GM12891 (cell line): ENCODE measurements around the gene TRIO.
"Not testable (repeated sequence)": the region's sequence is repeated elsewhere in the genome, so short reads cannot be mapped to it uniquely, and the experiment has no call there.

ENCODE experiments used
- DNase-seq: peaks from one replicate; pipeline ENCODE4 v3.0.0; 2011; ENCODE audit warnings: low spot score; ENCODE audit not compliant: insufficient read length
- FAIRE-seq: peaks from 2 replicates; lab custom pipeline; 2011; peaks lifted over from hg19 to GRCh38; lab: Jason Lieb, UNC
- PAX5 ChIP-seq: IDR thresholded peaks from 2 replicates; pipeline ENCODE4 v1.6.1; 2011; ENCODE audit warnings: low read length, moderate library complexity, mild to moderate bottlenecking; ENCODE audit not compliant: insufficient read depth, severe bottlenecking
- POLR2A ChIP-seq: IDR thresholded peaks from 2 replicates; pipeline ENCODE4 v1.6.1; 2011; ENCODE audit warnings: low read depth, low read length, control low read depth
- POLR2AphosphoS5 ChIP-seq: IDR thresholded peaks from 2 replicates; pipeline ENCODE4 v1.6.1; 2011; ENCODE audit warnings: low read depth, low read length, control low read depth
- POU2F2 ChIP-seq: IDR thresholded peaks from 2 replicates; pipeline ENCODE4 v1.6.1; 2011; ENCODE audit warnings: low read depth, mild to moderate bottlenecking, control low read depth, low read length, moderate library complexity
- SPI1 ChIP-seq: IDR thresholded peaks from 2 replicates; pipeline ENCODE4 v1.6.1; 2011; ENCODE audit warnings: low read depth, low read length, control low read depth
- TAF1 ChIP-seq: IDR thresholded peaks from 2 replicates; pipeline ENCODE4 v1.6.1; 2011; ENCODE audit warnings: low read depth, low read length, control low read depth

TRIO gene

DNA sequence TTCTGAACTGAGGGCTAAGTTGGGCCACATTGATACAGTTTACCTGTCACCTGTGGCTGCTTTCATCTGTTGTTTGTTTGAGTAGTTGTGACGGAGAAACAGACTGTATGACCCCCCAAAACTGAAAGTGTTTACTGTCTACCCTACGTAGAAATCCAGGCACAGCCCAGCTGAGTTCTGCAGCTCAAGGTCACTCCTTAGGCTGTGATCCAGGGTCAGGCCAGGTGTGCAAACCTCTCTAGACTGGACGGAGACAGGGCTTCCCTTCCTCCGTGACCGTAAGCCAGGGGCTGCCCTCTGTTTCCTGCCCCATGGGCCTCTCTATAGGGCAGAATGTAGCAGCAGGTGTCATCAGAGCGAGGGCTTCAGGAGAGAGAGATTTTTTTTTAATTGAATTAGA, 230.5 kb downstream of the TRIO start:
- no peak for FAIRE-seq
- TF ChIP-seq POU2F2 (no peak), SPI1 (no peak), TAF1 (no peak), POLR2A (no peak), PAX5 (no peak), POLR2AphosphoS5 (no peak)
- no peak for DNase-seq

DNA sequence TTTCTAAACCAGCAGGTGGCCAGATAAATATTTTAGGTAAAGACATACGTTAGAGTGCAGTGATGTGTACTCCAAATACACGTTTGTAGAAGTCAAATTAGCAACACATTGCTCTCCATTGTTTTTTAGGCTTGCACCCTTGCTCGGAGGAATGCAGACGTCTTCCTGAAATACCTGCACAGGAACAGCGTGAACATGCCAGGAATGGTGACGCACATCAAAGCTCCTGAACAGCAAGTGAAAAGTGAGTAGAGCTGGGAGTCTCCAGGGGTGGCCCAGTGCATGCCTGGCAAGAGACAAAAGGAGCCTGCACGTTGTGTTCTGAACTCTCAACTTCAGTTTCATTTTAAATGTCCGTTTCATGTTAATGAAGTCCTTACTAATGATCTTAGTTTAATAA, 231.0 kb downstream of the TRIO start:
- TF ChIP-seq POLR2A (no peak), PAX5 (no peak), POLR2AphosphoS5 (no peak), SPI1 (no peak)
- FAIRE-seq (no peak), DNase-seq (no peak)

DNA sequence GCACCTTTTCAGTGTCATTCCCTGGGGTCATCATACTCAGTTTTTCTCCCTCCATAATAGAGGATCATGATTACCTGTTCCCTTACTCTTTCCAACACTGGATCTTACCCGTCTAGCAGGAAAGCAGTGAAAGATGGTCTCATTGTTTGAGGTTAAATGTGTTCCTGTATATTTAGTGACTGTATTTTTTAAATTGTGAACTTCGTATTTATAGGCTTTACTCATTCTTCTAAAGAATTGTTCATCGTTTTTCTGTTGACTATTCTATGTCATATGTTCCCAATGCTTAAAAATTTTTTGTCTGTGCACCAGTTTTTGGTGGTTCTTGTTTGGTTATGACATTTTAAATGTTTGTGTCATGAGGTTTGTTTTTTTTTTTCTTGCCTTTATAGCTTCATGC, 233.6 kb downstream of the TRIO start:
- TF ChIP-seq SPI1 (no peak), POLR2A (no peak), PAX5 (no peak), POLR2AphosphoS5 (no peak)
- no peak for DNase-seq
- FAIRE-seq: no peak

DNA sequence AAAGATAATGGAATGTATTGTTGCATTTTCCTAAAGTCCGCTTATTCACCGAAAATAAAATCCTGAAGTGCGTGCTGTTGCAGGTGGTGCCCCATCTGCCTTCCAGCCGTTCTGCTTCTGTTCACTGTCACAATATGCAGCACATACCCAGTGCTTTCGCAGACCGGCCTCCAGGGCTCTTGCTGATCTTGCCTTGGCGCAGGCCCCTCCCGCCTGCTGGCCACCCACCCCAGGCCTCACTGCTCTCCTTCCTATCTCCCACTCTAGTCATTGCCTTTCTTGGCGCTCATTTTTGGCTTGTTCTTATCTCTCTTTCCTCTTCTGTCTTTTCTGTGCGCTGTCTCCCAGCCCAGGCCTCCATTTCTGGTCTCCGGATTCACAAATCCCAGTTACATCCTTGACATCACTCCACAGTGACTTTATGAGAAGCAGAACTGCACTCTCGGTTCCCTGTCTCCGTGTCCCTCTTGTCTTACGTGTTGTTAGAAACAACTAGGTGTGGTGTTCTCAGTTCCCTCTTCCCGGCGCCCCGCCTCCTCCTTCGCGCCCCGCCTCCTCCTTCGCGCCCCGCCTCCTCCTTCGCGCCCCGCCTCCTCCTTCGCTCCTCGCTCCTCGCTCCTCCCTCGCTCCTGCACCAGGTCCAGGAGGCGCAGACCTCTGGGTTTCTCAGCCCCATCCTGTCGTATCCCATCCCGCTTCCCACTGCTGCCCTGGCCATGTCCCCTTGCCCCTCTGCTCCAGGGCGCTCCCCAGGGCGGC, 236.8 kb downstream of the TRIO start:
- no peak for FAIRE-seq
- DNase-seq: no peak
- TF ChIP-seq SPI1: peak; percentile 37
- no peak for TF ChIP-seq PAX5

DNA sequence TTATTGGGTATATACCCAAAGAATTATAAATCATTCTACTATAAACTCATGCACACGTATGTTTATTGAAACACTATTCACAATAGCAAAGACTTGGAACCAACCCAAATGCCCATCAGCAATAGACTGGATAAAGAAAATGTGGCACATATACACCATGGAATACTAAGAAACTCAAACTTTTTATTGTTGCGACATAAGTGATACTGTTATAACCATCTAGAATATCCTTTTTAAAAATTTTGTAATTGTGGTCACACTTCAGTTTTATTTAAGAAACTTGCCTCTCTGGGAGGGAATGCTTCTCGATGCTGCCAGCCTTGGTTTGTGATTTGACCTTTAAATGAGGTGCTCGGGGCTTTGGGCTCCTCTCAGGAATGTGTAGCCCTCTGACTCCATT, 237.6 kb downstream of the TRIO start:
- FAIRE-seq (no peak), DNase-seq (no peak)
- no peak for TF ChIP-seq POU2F2
- TF ChIP-seq SPI1: no peak
- no peak for TF ChIP-seq TAF1
- no peak for TF ChIP-seq PAX5
- no peak for TF ChIP-seq POLR2AphosphoS5

DNA sequence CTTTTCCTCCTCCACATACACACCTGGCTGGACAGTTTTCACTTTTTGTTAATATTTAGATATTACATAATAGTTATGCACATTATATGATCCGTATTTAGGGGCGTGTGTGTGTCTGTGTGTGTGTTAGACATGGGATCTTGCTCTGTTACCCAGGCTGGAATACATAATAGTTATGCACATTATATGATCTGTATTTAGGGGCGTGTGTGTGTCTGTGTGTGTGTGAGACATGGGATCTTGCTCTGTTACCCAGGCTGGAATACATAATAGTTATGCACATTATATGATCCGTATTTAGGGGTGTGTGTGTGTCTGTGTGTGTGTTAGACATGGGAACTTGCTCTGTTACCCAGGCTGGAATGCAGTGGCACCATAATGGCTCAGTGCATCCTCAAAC, 239.5 kb downstream of the TRIO start:
- DNase-seq (no peak), FAIRE-seq (no peak)
- TF ChIP-seq POLR2AphosphoS5: no peak
- no peak for TF ChIP-seq PAX5
- no peak for TF ChIP-seq TAF1
- no peak for TF ChIP-seq POLR2A
- no peak for TF ChIP-seq SPI1
- TF ChIP-seq POU2F2: no peak

DNA sequence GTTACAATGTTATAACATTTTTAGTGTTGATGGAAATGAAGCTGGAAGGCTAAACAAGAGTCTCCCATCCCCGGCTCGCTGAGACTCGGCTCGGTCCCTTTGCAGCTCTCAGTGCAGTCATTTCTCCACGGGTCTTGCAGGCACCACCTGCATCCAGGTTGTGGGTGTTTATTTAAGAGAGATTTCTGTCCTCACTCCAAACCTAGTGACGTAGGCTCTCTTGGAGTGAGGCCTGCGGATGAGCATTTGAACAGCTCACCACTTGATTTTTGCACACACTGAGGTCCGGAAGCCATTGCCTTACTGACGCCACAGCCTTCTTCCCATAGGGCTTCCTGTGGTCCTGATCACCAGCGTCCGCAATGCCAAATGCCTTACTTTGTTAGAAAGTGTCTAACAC, 240.8 kb downstream of the TRIO start:
- DNase-seq (no peak), FAIRE-seq (no peak)
- no peak for TF ChIP-seq POLR2A
- TF ChIP-seq PAX5: no peak
- TF ChIP-seq TAF1: no peak
- no peak for TF ChIP-seq POU2F2
- TF ChIP-seq POLR2AphosphoS5: no peak
- TF ChIP-seq SPI1: no peak

DNA sequence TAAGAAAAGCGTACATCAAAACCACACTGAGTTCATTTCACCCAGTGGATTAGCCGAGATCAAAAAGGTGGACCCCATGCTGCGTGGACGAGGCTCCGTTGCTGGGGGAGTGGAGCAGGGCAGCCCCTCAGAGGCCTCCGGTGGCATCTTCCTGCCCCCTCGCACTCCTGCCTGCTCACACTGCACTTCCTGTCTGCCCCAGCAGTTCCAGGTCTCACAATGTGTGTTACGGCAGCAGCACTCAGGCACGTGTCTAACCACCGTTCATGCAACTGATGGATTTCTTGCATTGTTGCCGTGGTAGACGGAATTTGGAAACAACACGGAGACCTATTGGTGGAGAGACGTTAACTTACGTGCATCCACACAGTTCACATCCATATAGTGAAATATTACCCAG, 241.9 kb downstream of the TRIO start:
- TF ChIP-seq TAF1: no peak
- TF ChIP-seq POLR2A: no peak
- no peak for TF ChIP-seq POLR2AphosphoS5
- no peak for TF ChIP-seq PAX5
- TF ChIP-seq POU2F2: no peak
- no peak for TF ChIP-seq SPI1
- DNase-seq (no peak), FAIRE-seq (no peak)

DNA sequence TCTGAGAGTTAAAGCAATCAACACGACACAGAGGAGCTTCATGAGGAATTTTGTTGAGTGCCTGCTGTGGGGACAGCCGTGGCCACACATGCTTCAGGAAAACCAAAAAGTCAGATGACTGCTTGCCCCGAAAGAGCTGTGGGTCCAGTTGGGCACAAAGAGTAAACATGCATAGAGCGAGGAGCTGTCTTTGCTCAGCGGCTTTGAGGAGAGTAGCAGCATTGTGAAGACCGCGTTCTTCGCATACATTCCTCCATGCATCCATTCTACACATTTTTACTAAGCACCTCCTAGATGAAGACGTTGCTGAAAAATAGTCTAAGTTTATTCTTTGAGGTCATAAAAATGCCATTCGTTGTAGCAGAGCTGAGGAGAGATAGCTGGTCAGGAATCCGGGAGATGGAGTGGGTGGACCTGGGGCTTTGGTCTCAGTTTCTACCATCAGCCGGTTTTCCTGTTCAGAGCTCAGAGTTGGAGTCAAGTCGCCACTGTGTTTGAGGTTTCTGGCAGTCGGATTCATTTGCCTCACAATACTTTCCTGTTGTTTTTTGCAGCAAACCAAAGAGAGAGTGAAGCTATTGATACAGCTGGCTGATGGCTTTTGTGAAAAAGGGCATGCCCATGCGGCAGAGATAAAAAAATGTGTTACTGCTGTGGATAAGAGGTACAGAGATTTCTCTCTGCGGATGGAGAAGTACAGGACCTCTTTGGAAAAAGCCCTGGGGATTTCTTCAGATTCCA, 243.9 kb downstream of the TRIO start:
- FAIRE-seq: no peak
- TF ChIP-seq SPI1: no peak
- no peak for TF ChIP-seq TAF1
- TF ChIP-seq POU2F2: no peak
- no peak for TF ChIP-seq PAX5
- no peak for TF ChIP-seq POLR2AphosphoS5
- no peak for TF ChIP-seq POLR2A
- DNase-seq: no peak

DNA sequence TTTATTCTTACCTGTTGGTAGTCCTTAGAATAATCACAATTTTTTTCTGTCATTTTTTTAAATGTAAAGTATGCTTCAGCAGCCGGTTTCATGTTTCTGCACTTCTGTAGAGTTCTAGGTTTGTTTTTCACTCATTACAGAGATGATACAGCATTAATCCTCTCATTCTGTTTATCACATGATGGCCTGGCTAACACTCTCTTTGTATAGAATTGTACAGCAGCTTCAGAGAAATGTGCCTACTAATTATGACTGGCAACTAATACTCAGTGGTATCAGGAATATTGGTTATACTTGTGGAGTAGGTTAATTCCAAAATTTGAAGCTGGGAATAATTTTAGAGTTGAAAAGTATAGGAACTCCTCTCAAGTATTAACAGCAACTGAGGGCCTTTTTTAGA, 245.6 kb downstream of the TRIO start:
- TF ChIP-seq POLR2AphosphoS5: no peak
- TF ChIP-seq POU2F2: no peak
- no peak for TF ChIP-seq PAX5
- TF ChIP-seq SPI1: no peak
- TF ChIP-seq POLR2A: no peak
- no peak for TF ChIP-seq TAF1
- no peak for FAIRE-seq
- no peak for DNase-seq

DNA sequence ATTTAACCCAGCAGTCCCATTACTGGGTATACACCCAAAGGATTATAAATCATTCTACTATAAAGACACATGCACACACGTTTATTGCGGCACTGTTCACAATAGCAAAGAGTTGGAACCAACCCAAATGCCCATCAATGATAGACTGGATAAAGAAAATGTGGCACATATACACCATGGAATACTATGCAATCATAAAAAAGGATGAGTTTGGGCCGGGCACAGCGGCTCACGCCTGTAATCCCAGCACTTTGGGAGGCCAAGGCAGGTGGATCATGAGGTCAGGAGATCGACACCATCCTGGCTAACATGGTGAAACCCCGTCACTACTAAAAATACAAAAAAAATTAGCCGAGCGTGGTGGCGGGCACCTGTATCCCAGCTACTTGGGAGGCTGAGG, 249.4 kb downstream of the TRIO start:
- FAIRE-seq, DNase-seq: not testable (repeated sequence)
